Brain pericyte (primary cell): Measurements from ENCODE around the gene SAMD1.
A peak's percentile ranks its signal among the peaks of the same experiment; 100 is the strongest.

Experiments used
- DNase-seq: peaks from one replicate; pipeline ENCODE4 v3.0.0-alpha.2; 2012; ENCODE audit warnings: low read depth, low spot score

SAMD1 gene

GRCh38 chr19:14090509-14091080 lies at the start of gene SAMD1:
TSS of gene SAMD1 (minus strand) at chr19:14090751.
- no peak for DNase-seq

DNA sequence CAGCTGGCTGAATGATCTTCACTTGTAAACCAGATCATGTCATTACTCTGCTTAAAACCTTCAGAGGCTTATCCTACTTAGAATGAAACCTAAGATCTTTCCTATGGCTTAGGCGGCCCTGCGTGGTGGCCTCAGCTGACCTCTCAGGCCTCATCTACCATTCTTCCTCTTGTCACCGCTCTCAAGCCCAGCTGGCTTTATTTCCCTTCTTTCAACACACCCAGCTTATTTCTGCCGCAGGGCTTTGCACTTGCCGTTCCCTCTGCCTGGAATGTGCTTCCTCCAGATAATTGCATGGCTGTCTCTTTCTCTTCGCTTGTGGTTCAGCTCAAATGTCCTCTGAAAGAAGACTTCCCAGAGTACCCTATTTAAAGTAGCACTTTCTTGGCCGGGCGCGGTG lies 49.4 kb upstream of the SAMD1 start:
- DNase-seq: no peak

DNA sequence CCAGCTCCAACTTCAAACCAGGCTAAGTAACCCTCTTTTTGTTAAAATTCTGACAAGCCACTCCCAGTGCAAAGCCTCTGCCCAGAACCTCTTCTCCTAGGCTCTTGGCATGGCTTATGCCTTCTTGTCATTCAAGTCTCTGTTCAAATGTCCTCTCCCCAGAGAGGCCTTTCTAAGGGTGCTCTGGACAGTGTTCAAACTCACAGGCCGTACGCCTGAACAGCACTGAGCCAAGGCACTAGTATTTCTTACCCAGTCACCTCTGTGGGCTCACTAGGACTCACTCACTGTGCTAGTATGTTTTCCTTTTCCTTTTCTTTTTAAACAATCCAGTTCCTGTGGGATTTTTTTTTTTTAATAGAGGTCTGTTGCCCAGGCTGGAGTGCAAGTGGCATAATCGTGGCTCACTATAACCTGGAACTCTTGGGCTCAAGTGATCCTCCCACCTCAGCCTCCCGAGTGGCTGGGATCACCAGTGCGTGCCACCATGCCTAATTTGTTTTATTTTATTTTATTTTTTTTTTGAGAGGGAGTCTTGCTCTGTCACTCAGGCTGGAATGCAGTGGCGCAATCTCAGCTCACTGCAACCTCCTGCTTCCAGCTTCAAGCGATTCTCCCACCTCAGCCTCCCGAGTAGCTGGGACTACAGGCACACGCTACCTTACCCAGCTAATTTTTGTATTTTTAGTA lies 48.2 kb upstream of the SAMD1 start:
- DNase-seq: no peak

DNA sequence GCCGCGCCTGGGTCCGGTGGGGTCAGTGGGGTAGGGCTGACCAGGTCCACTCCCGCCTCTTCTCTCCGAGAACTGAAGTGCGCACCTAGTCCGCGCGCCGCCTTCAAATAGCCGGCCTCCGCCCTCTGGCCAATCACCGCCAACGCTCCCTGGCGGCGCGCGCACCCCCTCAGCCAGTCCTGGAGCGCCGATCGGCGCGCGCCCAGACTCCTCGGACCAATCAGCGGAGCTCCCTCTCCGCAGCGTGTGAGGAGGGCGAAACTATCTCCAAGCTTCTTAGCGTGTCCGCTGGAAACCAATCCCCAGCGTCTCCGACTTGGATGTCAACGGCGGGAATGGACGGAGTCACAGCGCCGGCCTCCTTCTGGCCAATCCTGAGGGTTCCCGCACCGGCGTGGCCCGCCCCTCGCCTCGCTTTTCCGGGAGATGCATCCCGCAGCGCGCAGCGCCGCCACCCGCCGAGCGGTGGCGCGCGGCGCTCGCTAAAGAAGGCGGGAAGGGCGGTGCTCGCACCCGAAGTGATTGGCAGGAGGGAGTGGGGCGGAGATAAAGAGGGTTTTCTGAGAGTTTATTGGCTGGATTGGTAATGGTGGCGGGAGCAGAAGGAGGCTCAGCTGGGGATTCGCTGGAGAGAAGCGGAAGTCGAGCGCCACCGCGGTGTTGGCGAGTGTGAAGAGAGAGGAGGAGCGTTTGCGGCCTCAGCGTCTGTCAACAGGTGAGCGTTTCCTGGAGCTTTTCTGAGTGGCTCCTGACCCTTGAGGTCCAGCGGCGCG lies 46.1 kb upstream of the SAMD1 start, which contains the start of gene ASF1B:
TSS of gene ASF1B (minus strand) at position 81 of the 773 bp plus-strand sequence. CDS start 133 bp downstream, outside the sequence.
- DNase-seq: peak; percentile 100

DNA sequence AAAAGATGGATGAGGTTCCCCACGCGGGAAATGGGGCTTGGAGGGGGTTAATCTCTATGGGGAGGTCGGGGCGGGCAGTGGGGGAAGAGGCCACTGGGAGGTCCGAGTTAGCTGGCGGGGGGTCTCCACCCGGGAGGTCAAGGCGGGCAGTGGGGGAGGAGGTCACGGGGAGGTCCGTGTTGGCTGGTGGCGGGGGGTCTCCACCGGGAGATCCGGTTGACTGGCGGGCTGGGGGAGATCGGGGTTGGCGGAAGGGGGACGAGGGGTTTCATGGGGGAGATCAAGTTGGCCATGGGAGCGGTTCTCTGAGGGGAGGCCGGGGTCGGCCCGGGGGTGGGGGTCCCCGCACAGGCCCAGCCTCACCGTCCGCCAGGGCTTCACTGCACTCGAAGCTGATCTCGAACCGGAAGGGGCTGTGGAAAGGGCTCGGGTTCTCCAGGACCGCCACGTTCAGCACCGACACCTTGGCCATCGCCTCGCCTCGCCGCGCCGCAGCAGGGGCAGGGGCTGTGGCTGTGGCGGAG lies 45.5 kb upstream of the SAMD1 start:
- DNase-seq: no peak

- no peak for DNase-seq
Observed at GRCh38 chr19:14135355-14135754, 44.8 kb upstream of the SAMD1 start.

DNA sequence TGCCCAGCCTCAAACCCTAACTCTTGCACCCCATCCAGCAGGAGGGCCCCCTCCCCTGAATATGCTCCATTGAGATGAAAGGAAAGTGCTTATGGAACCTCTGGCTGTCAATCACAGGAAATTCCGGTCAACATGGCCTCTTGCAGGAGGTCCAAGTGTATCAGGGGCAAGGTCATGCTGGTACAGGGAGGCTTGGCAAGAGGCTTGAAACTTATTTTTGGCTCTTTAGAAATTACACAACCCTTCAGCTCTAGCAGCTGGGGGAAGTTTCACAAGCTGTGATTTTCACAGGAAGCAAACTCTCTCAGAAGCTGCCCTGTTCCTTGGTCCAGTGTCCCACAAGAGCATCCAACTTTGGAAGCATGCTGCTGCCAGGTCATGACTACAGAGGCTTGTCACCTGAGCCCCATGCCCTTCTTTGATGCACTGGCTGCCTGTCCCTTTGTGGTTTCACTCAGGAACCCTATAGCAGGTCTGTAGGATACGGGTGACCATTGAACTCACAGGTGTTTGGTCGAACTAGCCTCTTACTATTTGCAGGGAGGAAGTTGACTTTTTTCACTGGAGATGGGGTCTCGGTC lies 37.5 kb upstream of the SAMD1 start:
- DNase-seq: no peak

GRCh38 chr19:14127176-14127575 lies 36.6 kb upstream of the SAMD1 start:
- DNase-seq: no peak

- no peak for DNase-seq
Observed at GRCh38 chr19:14122924-14123323, 32.4 kb upstream of the SAMD1 start.

DNA sequence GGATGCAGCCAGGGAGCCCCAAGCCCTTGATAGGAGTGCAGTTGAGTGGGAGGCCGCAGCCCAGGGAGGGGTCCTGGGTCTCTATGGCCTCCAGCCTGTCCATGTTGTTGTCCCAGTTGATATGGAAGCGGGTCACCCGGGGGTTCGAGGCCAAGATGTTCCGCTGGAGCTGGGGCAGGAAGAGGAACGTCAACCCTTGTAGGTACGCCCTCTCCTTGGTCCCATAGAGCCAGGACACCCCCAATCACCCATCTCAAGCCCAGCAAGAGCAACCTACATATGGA lies 29.9 kb upstream of the SAMD1 start:
- no peak for DNase-seq

DNA sequence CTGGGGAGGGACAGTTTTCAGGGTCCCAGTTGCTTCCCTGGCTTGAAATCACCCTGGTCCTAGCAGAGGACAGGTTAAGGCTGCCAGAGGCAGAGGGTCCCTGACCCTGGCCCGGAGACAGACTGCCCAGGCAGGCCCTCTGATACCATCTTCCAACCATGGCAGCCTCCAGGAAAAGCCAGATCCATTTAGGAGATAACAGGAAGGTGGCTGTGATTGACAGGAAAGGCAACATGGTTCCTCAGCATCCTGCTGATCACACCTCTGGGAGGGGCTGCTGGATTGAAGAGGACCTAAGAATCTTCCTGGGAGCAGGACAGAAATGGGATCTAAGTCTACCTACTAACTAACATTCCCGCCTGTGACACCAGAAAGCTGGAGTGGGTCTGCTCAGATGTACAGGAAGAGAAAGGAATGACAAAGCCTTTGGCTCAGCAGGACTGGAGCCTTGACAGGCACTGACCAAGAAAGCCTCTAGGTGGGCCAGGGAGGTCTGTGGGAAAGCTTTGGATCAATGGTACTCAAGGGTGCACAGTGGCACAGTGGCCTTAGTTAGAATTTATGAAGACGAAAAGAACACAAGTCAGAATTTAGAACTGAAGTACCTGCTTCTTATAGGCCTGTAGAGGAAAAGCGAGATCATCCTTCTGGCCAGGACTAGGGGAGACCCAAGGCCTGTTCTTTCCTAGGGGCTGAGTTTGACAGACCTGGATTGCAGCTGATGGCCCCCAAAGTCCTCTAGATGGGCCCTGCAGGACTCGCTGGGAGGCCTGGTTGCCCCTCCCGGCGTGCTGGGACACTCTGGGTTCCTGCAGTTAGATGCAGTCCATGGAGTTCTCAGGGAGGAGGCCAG lies 29.3 kb upstream of the SAMD1 start:
- no peak for DNase-seq

DNA sequence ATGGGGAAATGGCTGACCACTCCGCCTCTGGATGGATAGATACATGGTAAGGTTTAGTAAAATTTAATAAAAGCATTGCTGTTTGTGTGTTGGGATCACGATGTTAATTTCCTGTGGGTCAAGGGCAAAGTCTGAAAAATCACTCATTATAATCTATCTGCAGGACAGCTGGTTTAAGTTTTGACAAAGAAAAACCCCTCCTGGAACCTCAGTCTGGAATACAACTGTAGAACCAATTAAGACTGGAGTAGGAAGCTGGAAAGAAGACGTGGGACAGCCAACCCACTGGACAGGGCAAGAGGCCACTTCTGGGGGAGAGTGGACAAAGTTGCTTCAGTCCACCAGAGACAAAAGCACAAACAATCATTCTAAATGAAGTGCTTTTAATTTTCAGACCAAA lies 28.6 kb upstream of the SAMD1 start:
- no peak for DNase-seq

- no peak for DNase-seq
Observed at GRCh38 chr19:14118165-14119051, 27.9 kb upstream of the SAMD1 start.

- peak; percentile 98 for DNase-seq
Observed at GRCh38 chr19:14117668-14118164, 27.2 kb upstream of the SAMD1 start, which contains the start of gene PRKACA. TSS of gene PRKACA (minus strand) at chr19:14117762. CDS start at chr19:14117547, 215 bp downstream.

DNA sequence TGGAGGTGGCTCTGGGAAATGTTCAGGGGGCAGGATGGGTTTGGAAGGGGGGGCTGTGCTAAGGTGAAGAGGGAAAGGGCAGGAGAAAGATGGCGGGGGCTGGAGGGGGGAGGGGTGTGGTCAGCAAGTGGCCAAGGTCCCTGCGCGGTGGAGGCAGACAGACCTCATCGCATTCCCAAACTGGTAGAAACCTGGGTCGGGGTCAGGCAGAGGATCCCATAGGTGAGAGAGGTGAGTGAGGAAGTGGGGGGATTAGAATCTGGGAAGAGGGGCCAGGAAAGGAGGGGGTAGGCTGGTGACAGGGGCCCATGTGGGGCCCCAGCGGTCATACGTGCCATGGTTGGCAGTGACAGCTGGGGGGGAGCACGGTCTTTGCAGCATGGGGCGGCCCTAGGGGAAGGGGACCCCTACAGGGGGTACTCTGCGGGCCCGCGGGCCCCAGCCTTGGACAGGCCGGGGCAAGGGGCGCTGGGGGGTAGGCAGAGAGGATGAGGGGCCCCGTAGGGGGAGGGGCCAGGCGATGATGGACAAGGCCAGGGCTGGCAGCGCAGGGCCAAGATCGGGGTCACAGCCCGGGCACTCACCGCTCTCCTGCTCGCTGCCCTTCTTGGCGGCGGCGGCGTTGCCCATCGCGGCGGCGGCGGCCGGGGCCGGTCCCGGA lies 26.5 kb upstream of the SAMD1 start:
- DNase-seq: no peak

- no peak for DNase-seq
Observed at GRCh38 chr19:14116525-14116917, 26.0 kb upstream of the SAMD1 start.

GRCh38 chr19:14115756-14116155 lies 25.2 kb upstream of the SAMD1 start:
- no peak for DNase-seq

GRCh38 chr19:14114854-14115253 lies 24.3 kb upstream of the SAMD1 start:
- no peak for DNase-seq

GRCh38 chr19:14114439-14114838 lies 23.9 kb upstream of the SAMD1 start:
- DNase-seq: no peak
